Epithelial cell of proximal tubule (primary cell): Measurements from ENCODE around the gene ARHGEF17. TPM values are rescaled to one million over a fixed set of nuclear protein-coding genes. Genes with fewer than 3 reads are reported as not detected.
A peak's percentile ranks its signal among the peaks of the same experiment; 100 is the strongest.

Source experiments
- DNase-seq: peaks from one replicate; pipeline ENCODE4 v3.0.0-alpha.2; 2011; ENCODE audit warnings: low read depth
- H3K4me3 ChIP-seq: 2 replicates; pipeline ENCODE4 v1.5.1; 2011; ENCODE audit warnings: low read depth, mild to moderate bottlenecking, low read length
- CTCF ChIP-seq: conservative IDR thresholded peaks from 2 replicates; pipeline ENCODE4 v1.5.1; 2012; ENCODE audit warnings: low read depth, mild to moderate bottlenecking, low read length
- total RNA-seq: library from RNA; depleted of rRNA; stranded (reverse); fragments of >200 nt; gene quantifications from 2 replicates; pipeline ENCODE4 v1.2.3, GENCODE V29; 2015

ARHGEF17 gene
- total RNA-seq, 1 donor from 2014 or later = 26.4 TPM

GRCh38 chr11:73265278-73265810 is 42.7 kb upstream of the ARHGEF17 start:
- DNase-seq = no peak
- peak overlapping the region; percentile 75 for H3K4me3 ChIP-seq
- no peak for TF ChIP-seq CTCF

- TF ChIP-seq CTCF = no peak
- DNase-seq = no peak
- H3K4me3 ChIP-seq = peak overlapping the region; percentile 75
Observed at GRCh38 chr11:73265853-73266645, 42.0 kb upstream of the ARHGEF17 start.

- no peak for TF ChIP-seq CTCF
- no peak overlapping the region for H3K4me3 ChIP-seq
- DNase-seq = no peak
Observed at GRCh38 chr11:73266646-73267020, 41.4 kb upstream of the ARHGEF17 start.

GRCh38 chr11:73267122-73267846 is 40.8 kb upstream of the ARHGEF17 start:
- no peak for TF ChIP-seq CTCF
- no peak overlapping the region for H3K4me3 ChIP-seq
- no peak for DNase-seq

GRCh38 chr11:73267906-73268540 is 40.1 kb upstream of the ARHGEF17 start:
- no peak for DNase-seq
- H3K4me3 ChIP-seq = no peak overlapping the region
- no peak for TF ChIP-seq CTCF

GRCh38 chr11:73268671-73269271 is 39.3 kb upstream of the ARHGEF17 start:
- no peak overlapping the region for H3K4me3 ChIP-seq
- no peak for TF ChIP-seq CTCF
- no peak for DNase-seq
